ENCODE results near the gene ANKRD23. TPM values are rescaled to one million over a fixed set of nuclear protein-coding genes. Genes with fewer than 3 reads are reported as not detected.
A peak's percentile ranks its signal among the peaks of the same experiment; 100 is the strongest.

ANKRD23 gene
- total and polyA plus RNA-seq, 2 of the 13 experiments (the other 11 are each of a cell fraction or from before 2014, with no cell fraction given), result 1.5 to 1.6 TPM

DNA sequence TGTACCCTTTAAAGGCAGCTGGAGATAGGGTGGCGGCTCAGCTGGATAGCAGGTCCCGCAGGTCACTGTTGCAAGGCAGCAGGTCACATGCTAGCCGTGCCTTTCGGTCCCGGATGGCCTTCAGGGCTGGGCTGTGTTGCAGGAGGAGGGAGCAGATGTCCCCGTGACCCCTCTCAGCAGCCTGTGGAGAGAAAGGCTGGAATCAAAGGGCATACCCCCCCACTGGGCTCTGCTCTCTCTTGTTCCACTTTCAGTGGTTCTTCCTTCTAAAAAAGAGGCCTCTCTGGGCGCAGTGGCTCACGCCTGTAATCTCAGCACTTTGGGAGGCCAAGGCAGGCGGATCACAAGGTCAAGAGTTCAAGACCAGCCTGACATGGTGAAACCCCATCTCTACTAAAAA, 4.4 kb upstream of the ANKRD23 start (continued):
- TF ChIP-seq, protein P1, sequence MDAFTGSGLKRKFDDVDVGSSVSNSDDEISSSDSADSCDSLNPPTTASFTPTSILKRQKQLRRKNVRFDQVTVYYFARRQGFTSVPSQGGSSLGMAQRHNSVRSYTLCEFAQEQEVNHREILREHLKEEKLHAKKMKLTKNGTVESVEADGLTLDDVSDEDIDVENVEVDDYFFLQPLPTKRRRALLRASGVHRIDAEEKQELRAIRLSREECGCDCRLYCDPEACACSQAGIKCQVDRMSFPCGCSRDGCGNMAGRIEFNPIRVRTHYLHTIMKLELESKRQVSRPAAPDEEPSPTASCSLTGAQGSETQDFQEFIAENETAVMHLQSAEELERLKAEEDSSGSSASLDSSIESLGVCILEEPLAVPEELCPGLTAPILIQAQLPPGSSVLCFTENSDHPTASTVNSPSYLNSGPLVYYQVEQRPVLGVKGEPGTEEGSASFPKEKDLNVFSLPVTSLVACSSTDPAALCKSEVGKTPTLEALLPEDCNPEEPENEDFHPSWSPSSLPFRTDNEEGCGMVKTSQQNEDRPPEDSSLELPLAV (CRISPR knock-in tag; conservative IDR thresholded peaks at IDR 0.05; ENCODE audit: low read depth), result no peak
- TF ChIP-seq ZNF296 (CRISPR knock-in tag; conservative IDR thresholded peaks at IDR 0.05) (no peak), HDAC1 (CRISPR knock-in tag; IDR thresholded peaks at IDR 0.05) (peak; percentile 57), GABPB1 (CRISPR knock-in tag; IDR thresholded peaks at IDR 0.05) (no peak), ZNF546 (CRISPR knock-in tag; conservative IDR thresholded peaks at IDR 0.05) (no peak), ZNF510 (CRISPR knock-in tag; IDR thresholded peaks at IDR 0.05; ENCODE audit: low read depth) (0 out of 2 replicates have a peak, but pooled peaks have one; percentile 30), SAFB2 (CRISPR knock-in tag; IDR thresholded peaks at IDR 0.05; ENCODE audit: borderline replicate concordance, low read depth) (no peak), SNAPC2 (CRISPR knock-in tag; IDR thresholded peaks at IDR 0.05) (no peak), ZMYM3 (CRISPR knock-in tag; IDR thresholded peaks at IDR 0.05) (no peak), SATB2 (CRISPR knock-in tag; IDR thresholded peaks at IDR 0.05) (no peak), MYNN (CRISPR knock-in tag; IDR thresholded peaks at IDR 0.05; ENCODE audit: low read depth) (no peak), MTA1 (CRISPR knock-in tag; IDR thresholded peaks at IDR 0.05; ENCODE audit: borderline replicate concordance) (peak; percentile 69; the same call in 1 of the 2 replicates), ZFP37 (CRISPR knock-in tag; IDR thresholded peaks at IDR 0.05; ENCODE audit: borderline replicate concordance) (no peak), ZBTB7A (CRISPR knock-in tag; IDR thresholded peaks at IDR 0.05) (no peak), GATAD2A (CRISPR knock-in tag; IDR thresholded peaks at IDR 0.05) (no peak), ARNT (IDR thresholded peaks at IDR 0.05) (no peak)
- TF ChIP-seq, protein P2, sequence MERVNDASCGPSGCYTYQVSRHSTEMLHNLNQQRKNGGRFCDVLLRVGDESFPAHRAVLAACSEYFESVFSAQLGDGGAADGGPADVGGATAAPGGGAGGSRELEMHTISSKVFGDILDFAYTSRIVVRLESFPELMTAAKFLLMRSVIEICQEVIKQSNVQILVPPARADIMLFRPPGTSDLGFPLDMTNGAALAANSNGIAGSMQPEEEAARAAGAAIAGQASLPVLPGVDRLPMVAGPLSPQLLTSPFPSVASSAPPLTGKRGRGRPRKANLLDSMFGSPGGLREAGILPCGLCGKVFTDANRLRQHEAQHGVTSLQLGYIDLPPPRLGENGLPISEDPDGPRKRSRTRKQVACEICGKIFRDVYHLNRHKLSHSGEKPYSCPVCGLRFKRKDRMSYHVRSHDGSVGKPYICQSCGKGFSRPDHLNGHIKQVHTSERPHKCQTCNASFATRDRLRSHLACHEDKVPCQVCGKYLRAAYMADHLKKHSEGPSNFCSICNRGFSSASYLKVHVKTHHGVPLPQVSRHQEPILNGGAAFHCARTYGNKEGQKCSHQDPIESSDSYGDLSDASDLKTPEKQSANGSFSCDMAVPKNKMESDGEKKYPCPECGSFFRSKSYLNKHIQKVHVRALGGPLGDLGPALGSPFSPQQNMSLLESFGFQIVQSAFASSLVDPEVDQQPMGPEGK (CRISPR knock-in tag; IDR thresholded peaks at IDR 0.05), result peak; percentile 20; the same call in 1 of the 2 replicates
- TF ChIP-seq, protein P3, sequence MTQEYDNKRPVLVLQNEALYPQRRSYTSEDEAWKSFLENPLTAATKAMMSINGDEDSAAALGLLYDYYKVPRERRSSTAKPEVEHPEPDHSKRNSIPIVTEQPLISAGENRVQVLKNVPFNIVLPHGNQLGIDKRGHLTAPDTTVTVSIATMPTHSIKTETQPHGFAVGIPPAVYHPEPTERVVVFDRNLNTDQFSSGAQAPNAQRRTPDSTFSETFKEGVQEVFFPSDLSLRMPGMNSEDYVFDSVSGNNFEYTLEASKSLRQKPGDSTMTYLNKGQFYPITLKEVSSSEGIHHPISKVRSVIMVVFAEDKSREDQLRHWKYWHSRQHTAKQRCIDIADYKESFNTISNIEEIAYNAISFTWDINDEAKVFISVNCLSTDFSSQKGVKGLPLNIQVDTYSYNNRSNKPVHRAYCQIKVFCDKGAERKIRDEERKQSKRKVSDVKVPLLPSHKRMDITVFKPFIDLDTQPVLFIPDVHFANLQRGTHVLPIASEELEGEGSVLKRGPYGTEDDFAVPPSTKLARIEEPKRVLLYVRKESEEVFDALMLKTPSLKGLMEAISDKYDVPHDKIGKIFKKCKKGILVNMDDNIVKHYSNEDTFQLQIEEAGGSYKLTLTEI (CRISPR knock-in tag; conservative IDR thresholded peaks at IDR 0.05), result no peak
- TF ChIP-seq, protein P4, sequence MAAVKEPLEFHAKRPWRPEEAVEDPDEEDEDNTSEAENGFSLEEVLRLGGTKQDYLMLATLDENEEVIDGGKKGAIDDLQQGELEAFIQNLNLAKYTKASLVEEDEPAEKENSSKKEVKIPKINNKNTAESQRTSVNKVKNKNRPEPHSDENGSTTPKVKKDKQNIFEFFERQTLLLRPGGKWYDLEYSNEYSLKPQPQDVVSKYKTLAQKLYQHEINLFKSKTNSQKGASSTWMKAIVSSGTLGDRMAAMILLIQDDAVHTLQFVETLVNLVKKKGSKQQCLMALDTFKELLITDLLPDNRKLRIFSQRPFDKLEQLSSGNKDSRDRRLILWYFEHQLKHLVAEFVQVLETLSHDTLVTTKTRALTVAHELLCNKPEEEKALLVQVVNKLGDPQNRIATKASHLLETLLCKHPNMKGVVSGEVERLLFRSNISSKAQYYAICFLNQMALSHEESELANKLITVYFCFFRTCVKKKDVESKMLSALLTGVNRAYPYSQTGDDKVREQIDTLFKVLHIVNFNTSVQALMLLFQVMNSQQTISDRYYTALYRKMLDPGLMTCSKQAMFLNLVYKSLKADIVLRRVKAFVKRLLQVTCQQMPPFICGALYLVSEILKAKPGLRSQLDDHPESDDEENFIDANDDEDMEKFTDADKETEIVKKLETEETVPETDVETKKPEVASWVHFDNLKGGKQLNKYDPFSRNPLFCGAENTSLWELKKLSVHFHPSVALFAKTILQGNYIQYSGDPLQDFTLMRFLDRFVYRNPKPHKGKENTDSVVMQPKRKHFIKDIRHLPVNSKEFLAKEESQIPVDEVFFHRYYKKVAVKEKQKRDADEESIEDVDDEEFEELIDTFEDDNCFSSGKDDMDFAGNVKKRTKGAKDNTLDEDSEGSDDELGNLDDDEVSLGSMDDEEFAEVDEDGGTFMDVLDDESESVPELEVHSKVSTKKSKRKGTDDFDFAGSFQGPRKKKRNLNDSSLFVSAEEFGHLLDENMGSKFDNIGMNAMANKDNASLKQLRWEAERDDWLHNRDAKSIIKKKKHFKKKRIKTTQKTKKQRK (IDR thresholded peaks at IDR 0.05; ENCODE audit: low read length), result no peak
- TF ChIP-seq, protein P5, sequence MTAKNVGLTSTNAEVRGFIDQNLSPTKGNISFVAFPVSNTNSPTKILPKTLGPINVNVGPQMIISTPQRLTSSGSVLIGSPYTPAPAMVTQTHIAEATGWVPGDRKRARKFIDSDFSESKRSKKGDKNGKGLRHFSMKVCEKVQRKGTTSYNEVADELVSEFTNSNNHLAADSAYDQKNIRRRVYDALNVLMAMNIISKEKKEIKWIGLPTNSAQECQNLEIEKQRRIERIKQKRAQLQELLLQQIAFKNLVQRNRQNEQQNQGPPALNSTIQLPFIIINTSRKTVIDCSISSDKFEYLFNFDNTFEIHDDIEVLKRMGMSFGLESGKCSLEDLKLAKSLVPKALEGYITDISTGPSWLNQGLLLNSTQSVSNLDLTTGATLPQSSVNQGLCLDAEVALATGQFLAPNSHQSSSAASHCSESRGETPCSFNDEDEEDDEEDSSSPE (CRISPR knock-in tag; IDR thresholded peaks at IDR 0.05), result 0 out of 2 replicates have a peak, but pooled peaks have one; percentile 18
- TF ChIP-seq, protein P6, sequence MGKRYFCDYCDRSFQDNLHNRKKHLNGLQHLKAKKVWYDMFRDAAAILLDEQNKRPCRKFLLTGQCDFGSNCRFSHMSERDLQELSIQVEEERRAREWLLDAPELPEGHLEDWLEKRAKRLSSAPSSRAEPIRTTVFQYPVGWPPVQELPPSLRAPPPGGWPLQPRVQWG (CRISPR knock-in tag; IDR thresholded peaks at IDR 0.05; ENCODE audit: borderline replicate concordance, low read depth), result no peak

Measured in HepG2 (cell line).